ENCODE results near the gene NFIX. TPM values are rescaled to one million over a fixed set of nuclear protein-coding genes. Genes with fewer than 3 reads are reported as not detected.

Gene NFIX
- total and polyA plus RNA-seq, 2 of the 13 experiments (the other 11 are each of a cell fraction or from before 2014, with no cell fraction given): 3.4 to 5.4 TPM

DNA sequence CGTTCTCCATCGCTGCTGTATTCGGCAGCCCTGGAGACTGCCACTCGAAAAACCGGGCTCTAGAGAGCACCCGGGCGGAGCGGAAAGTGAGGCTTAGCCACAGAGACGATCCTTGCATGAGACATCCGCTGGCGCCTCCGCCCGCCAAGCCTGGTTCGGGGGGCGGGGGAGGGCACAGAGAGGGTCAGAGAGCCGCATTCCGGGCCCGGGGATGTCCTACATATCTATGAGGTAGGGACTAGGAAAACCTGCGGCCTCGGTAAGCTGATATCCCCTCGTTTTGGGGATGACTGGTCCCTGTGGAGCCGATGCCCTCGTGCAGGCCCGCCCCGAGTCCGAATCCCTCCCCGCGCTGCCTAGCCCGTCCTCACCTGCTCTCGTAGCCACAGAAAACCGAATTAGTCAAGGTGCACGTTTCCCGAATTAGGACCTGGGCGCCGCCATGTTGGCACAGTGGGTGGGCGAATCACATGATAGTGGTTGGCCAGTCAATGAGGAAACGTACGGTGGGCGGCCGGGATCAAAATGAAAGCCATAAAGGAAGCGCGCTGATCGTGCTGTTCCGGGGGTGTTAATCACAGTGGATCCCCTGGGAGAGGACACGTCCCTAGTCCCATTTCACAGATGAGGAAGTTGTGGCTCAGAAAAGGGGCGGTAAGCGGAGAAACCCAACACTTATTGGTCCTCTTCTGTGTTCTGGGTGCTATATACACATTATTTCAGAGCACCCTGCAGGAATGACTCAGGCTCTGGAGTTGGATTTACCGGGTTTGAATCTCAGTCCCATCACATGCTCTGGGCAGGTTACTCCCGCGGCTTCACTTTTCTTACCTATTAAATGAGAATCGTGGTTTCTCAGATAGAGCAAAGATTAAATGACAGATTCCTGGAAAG, 121.3 kb downstream of the NFIX start, which contains the start of gene TRMT1 (continued):
- TF ChIP-seq, protein P1, sequence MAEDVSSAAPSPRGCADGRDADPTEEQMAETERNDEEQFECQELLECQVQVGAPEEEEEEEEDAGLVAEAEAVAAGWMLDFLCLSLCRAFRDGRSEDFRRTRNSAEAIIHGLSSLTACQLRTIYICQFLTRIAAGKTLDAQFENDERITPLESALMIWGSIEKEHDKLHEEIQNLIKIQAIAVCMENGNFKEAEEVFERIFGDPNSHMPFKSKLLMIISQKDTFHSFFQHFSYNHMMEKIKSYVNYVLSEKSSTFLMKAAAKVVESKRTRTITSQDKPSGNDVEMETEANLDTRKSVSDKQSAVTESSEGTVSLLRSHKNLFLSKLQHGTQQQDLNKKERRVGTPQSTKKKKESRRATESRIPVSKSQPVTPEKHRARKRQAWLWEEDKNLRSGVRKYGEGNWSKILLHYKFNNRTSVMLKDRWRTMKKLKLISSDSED (CRISPR knock-in tag; IDR thresholded peaks at IDR 0.05): no peak
- TF ChIP-seq ZNF660 (CRISPR knock-in tag; IDR thresholded peaks at IDR 0.05; ENCODE audit: borderline replicate concordance, low read depth): no peak
- TF ChIP-seq, protein P2, sequence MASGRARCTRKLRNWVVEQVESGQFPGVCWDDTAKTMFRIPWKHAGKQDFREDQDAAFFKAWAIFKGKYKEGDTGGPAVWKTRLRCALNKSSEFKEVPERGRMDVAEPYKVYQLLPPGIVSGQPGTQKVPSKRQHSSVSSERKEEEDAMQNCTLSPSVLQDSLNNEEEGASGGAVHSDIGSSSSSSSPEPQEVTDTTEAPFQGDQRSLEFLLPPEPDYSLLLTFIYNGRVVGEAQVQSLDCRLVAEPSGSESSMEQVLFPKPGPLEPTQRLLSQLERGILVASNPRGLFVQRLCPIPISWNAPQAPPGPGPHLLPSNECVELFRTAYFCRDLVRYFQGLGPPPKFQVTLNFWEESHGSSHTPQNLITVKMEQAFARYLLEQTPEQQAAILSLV (CRISPR knock-in tag; IDR thresholded peaks at IDR 0.05; ENCODE audit: borderline replicate concordance): peak; percentile 15; the same call in 1 of the 2 replicates
- peak; percentile 22; the same call in 1 of the 2 replicates for TF ChIP-seq ZSCAN22 (CRISPR knock-in tag; IDR thresholded peaks at IDR 0.05)
- TF ChIP-seq ZNF713 (CRISPR knock-in tag; IDR thresholded peaks at IDR 0.05): no peak
- TF ChIP-seq PCBP2 (optimal IDR thresholded peaks at IDR 0.05; ENCODE audit: low read depth, low read length, poor library complexity, severe bottlenecking): no peak
- TF ChIP-seq PHF8 (CRISPR knock-in tag; IDR thresholded peaks at IDR 0.05): peak; percentile 79
- TF ChIP-seq, protein P3, sequence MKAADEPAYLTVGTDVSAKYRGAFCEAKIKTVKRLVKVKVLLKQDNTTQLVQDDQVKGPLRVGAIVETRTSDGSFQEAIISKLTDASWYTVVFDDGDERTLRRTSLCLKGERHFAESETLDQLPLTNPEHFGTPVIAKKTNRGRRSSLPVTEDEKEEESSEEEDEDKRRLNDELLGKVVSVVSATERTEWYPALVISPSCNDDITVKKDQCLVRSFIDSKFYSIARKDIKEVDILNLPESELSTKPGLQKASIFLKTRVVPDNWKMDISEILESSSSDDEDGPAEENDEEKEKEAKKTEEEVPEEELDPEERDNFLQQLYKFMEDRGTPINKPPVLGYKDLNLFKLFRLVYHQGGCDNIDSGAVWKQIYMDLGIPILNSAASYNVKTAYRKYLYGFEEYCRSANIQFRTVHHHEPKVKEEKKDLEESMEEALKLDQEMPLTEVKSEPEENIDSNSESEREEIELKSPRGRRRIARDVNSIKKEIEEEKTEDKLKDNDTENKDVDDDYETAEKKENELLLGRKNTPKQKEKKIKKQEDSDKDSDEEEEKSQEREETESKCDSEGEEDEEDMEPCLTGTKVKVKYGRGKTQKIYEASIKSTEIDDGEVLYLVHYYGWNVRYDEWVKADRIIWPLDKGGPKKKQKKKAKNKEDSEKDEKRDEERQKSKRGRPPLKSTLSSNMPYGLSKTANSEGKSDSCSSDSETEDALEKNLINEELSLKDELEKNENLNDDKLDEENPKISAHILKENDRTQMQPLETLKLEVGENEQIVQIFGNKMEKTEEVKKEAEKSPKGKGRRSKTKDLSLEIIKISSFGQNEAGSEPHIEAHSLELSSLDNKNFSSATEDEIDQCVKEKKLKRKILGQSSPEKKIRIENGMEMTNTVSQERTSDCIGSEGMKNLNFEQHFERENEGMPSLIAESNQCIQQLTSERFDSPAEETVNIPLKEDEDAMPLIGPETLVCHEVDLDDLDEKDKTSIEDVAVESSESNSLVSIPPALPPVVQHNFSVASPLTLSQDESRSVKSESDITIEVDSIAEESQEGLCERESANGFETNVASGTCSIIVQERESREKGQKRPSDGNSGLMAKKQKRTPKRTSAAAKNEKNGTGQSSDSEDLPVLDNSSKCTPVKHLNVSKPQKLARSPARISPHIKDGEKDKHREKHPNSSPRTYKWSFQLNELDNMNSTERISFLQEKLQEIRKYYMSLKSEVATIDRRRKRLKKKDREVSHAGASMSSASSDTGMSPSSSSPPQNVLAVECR (CRISPR knock-in tag; IDR thresholded peaks at IDR 0.05; ENCODE audit: borderline replicate concordance): peak; percentile 99
- TF ChIP-seq ETV6 (CRISPR knock-in tag; conservative IDR thresholded peaks at IDR 0.05): no peak
- peak; percentile 100 for TF ChIP-seq GATAD1 (CRISPR knock-in tag; IDR thresholded peaks at IDR 0.05)
- TF ChIP-seq, protein P4, sequence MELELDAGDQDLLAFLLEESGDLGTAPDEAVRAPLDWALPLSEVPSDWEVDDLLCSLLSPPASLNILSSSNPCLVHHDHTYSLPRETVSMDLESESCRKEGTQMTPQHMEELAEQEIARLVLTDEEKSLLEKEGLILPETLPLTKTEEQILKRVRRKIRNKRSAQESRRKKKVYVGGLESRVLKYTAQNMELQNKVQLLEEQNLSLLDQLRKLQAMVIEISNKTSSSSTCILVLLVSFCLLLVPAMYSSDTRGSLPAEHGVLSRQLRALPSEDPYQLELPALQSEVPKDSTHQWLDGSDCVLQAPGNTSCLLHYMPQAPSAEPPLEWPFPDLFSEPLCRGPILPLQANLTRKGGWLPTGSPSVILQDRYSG (CRISPR knock-in tag; IDR thresholded peaks at IDR 0.05): no peak
- no peak for TF ChIP-seq ZNF777 (CRISPR knock-in tag; IDR thresholded peaks at IDR 0.05)
- TF ChIP-seq ZNF354B (CRISPR knock-in tag; IDR thresholded peaks at IDR 0.05): no peak
- TF ChIP-seq SNAPC2 (CRISPR knock-in tag; IDR thresholded peaks at IDR 0.05): no peak
- TF ChIP-seq ZNF335 (CRISPR knock-in tag; IDR thresholded peaks at IDR 0.05): peak; percentile 74; the same call in 1 of the 2 replicates
- TF ChIP-seq NAIF1 (CRISPR knock-in tag; IDR thresholded peaks at IDR 0.05; ENCODE audit: borderline replicate concordance): 0 out of 2 replicates have a peak, but pooled peaks have one; percentile 6
- TF ChIP-seq, protein P5, sequence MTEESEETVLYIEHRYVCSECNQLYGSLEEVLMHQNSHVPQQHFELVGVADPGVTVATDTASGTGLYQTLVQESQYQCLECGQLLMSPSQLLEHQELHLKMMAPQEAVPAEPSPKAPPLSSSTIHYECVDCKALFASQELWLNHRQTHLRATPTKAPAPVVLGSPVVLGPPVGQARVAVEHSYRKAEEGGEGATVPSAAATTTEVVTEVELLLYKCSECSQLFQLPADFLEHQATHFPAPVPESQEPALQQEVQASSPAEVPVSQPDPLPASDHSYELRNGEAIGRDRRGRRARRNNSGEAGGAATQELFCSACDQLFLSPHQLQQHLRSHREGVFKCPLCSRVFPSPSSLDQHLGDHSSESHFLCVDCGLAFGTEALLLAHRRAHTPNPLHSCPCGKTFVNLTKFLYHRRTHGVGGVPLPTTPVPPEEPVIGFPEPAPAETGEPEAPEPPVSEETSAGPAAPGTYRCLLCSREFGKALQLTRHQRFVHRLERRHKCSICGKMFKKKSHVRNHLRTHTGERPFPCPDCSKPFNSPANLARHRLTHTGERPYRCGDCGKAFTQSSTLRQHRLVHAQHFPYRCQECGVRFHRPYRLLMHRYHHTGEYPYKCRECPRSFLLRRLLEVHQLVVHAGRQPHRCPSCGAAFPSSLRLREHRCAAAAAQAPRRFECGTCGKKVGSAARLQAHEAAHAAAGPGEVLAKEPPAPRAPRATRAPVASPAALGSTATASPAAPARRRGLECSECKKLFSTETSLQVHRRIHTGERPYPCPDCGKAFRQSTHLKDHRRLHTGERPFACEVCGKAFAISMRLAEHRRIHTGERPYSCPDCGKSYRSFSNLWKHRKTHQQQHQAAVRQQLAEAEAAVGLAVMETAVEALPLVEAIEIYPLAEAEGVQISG (CRISPR knock-in tag; IDR thresholded peaks at IDR 0.05): peak; percentile 97
